ENCODE results near the gene HMCN1. TPM values are rescaled to one million over a fixed set of nuclear protein-coding genes. Genes with fewer than 3 reads are reported as not detected.

The HMCN1 gene
- total and polyA plus RNA-seq, 11 donors: 2.1 to 14.1 (median 5.6) TPM

DNA sequence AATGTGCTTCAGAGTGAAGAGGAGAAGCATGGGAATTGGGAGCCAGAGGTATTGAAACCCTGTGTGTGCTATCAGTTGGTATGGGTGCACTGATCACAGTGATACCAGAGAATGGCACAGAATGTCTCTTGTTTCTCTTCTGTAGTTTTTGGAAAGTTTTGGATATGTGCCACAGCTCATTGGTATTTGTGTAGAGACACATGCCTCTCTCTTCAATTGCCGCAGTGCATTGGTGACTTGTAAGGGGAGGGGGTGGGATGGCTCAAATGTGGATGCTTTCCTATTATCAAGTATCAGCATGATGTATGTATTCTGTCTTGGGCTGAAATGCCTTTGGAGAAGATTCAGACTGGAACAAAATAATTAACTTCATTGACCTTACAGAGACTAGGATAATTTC is 101.0 kb downstream of the HMCN1 start:
- DNase-seq: no peak
- Histone ChIP-seq H3K27ac (no peak overlapping the region), H3K4me3 (no peak overlapping the region), H3K36me3 (no peaks in the 10 kb centered on the region), H3K27me3 (no peaks in the 10 kb centered on the region), H3K9me3 (no peaks in the 10 kb centered on the region), H3K4me1 (peaks cover 0 to 7% (median 0%) of the 10 kb centered on the region in 12 donors)
- WGBS, 4 donors: 92 to 100% (median 97%) methylated on average over 1 of the region's 1 CpG
- intact Hi-C loops (cut with DNase I): no loop called here
- ATAC-seq: no peak
- no peak for TF ChIP-seq POLR2A (IDR thresholded peaks at IDR 0.05)
- TF ChIP-seq, protein P1, sequence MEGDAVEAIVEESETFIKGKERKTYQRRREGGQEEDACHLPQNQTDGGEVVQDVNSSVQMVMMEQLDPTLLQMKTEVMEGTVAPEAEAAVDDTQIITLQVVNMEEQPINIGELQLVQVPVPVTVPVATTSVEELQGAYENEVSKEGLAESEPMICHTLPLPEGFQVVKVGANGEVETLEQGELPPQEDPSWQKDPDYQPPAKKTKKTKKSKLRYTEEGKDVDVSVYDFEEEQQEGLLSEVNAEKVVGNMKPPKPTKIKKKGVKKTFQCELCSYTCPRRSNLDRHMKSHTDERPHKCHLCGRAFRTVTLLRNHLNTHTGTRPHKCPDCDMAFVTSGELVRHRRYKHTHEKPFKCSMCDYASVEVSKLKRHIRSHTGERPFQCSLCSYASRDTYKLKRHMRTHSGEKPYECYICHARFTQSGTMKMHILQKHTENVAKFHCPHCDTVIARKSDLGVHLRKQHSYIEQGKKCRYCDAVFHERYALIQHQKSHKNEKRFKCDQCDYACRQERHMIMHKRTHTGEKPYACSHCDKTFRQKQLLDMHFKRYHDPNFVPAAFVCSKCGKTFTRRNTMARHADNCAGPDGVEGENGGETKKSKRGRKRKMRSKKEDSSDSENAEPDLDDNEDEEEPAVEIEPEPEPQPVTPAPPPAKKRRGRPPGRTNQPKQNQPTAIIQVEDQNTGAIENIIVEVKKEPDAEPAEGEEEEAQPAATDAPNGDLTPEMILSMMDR (IDR thresholded peaks at IDR 0.05): no peak

DNA sequence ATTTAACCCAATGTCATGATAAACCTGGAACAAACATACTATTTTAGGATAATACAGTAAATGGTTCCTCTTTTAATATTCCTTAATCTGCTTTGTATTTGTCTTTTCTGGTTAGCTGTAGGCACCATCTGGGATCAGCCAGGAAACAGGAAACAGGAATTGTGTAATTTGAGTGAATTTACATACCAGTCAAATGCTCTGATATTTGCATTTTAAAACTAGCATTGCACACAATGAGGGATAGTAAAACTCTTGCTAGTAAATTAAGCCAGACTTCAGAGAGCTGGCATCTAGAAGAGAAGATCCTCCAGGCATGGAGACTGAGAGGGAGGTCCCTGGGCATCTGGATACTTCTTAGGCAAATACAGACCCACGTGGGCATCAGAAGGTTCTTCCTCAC is 103.5 kb downstream of the HMCN1 start:
- no peaks in the 10 kb centered on the region for H3K27me3 ChIP-seq
- intact Hi-C loops (cut with DNase I): no loop called here
- ATAC-seq (no peak), DNase-seq (no peak)
- no peak overlapping the region for H3K4me3 ChIP-seq
- peaks cover 0 to 7% (median 0%) of the 10 kb centered on the region in 12 donors for H3K4me1 ChIP-seq
- WGBS, 4 donors: 71 to 93% (median 87%) methylated on average over 1 of the region's 1 CpG
- no peak for TF ChIP-seq POLR2A (IDR thresholded peaks at IDR 0.05)
- TF ChIP-seq, protein P1 (IDR thresholded peaks at IDR 0.05): no peak
- no peaks in the 10 kb centered on the region for H3K9me3 ChIP-seq
- H3K36me3 ChIP-seq: no peaks in the 10 kb centered on the region
- no peak overlapping the region for H3K27ac ChIP-seq

DNA sequence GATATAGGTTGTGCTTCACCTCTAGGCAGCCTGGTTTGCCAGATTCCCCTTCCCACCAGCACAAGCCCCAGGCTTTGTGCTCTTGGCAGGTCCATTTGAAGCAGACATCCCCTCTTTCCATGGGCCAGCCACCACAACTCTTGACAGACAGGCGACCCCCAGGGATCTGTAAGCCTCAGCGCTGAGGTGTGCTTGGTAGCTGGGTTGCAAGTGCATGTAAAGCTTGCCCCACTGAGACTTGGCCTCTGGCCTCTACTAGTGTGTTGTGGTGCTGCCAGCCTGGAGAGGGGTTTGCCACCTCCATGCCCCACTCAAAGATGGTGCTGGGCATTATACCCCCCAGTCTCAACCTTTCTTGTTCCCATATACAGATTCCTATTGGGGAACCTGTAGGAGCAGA is 103.9 kb downstream of the HMCN1 start:
- H3K27ac ChIP-seq: no peak overlapping the region
- ATAC-seq: no peak
- H3K4me1 ChIP-seq: peaks cover 0 to 8% (median under 1%) of the 10 kb centered on the region in 12 donors
- intact Hi-C loops (cut with DNase I): no loop called here
- no peaks in the 10 kb centered on the region for H3K9me3 ChIP-seq
- peak in 1 of 5 donors; percentile 23 for DNase-seq
- TF ChIP-seq POLR2A (IDR thresholded peaks at IDR 0.05): no peak
- no peaks in the 10 kb centered on the region for H3K27me3 ChIP-seq
- H3K4me3 ChIP-seq: no peak overlapping the region
- 94 to 100% (median 98%) methylated on average over 1 to 2 of the region's 2 CpGs for WGBS, 4 donors
- no peaks in the 10 kb centered on the region for H3K36me3 ChIP-seq

DNA sequence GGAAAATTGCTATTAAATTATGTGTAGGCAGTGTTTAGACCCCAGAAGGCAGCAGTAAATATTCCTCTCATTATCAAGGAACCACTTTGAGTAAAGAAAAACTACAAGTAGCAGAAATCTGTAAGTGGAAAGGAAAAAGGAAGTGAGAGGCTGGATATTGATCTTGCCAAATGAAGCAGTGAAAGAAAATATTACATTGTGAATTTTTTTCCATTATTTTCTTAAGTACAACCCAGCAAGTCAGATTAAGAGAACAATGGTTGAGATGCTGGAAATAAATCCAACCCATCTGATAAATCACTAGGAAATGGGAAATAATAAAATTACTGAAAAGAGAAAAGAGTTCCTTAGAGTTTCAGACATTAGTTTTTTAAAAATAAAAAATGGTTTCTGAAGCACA is 106.7 kb downstream of the HMCN1 start:
- TF ChIP-seq, protein P1 (IDR thresholded peaks at IDR 0.05): no peak
- TF ChIP-seq POLR2A (IDR thresholded peaks at IDR 0.05): no peak
- Histone ChIP-seq H3K27ac (no peak overlapping the region), H3K9me3 (no peaks in the 10 kb centered on the region), H3K27me3 (no peaks in the 10 kb centered on the region), H3K4me1 (peaks cover 0 to 13% (median 2%) of the 10 kb centered on the region in 12 donors), H3K4me3 (no peak overlapping the region), H3K36me3 (no peaks in the 10 kb centered on the region)
- DNase-seq (no peak), ATAC-seq (no peak)
- intact Hi-C loops (cut with DNase I): loop anchor here in 1 of 10 donors (10.0 kb wide), 1 partner anchor 124 kb away; no protein-coding TSS in a partner anchor

DNA sequence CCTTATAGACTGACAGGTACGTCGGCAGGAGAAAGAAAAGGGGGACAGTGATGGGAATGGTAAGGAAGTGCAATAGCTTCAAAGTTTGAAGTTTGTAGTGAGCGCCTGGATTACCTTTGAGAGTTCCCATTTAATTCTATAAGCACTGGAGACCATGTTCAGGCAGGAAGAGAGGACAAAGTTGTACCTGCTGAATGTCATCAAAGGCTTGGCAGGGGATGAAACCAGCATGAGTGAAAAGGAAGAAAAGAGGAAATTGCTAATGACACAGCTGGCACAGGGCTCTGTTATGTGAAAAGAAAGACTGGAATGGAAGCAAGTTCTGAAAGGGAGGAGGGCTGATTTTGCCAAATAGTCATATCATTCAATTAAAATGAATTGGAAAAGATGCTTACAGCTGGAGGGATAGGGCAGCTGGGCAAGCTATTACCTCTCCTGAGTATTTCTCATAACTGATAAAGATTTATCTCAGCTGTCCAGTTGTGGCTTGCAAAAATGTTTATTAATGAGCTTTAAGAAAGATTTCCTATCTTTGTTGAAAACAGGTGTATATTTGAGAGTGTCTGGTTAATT is 109.2 kb downstream of the HMCN1 start:
- H3K4me3 ChIP-seq: no peak overlapping the region
- H3K27me3 ChIP-seq: no peaks in the 10 kb centered on the region
- ATAC-seq (no peak), DNase-seq (no peak)
- WGBS, 4 donors: 72 to 83% (median 73%) methylated on average over 3 of the region's 3 CpGs
- H3K27ac ChIP-seq: no peak overlapping the region
- intact Hi-C loops (cut with DNase I): loop anchor here in 1 of 10 donors (10.0 kb wide), 1 partner anchor 121 kb away; no protein-coding TSS in a partner anchor
- H3K4me1 ChIP-seq: peaks cover 0 to 12% (median 2%) of the 10 kb centered on the region in 12 donors
- TF ChIP-seq, protein P1 (IDR thresholded peaks at IDR 0.05): no peak
- no peak for TF ChIP-seq POLR2A (IDR thresholded peaks at IDR 0.05)
- no peaks in the 10 kb centered on the region for H3K36me3 ChIP-seq
- no peaks in the 10 kb centered on the region for H3K9me3 ChIP-seq

Data from heart left ventricle (tissue), 16 donors.